ENCODE data around the gene CASKIN2. TPM values are rescaled to one million over a fixed set of nuclear protein-coding genes. Genes with fewer than 3 reads are reported as not detected.

The CASKIN2 gene
- total RNA-seq, 2 donors from 2014 or later: 2.9 to 5.4 TPM

- ATAC-seq (replicated peaks): no peak
- peak overlapping the region; percentile 15 for H3K27ac Mint-ChIP-seq
- H3K9me3 Mint-ChIP-seq: no peaks in the 10 kb centered on the region
- H3K27me3 Mint-ChIP-seq: no peaks in the 10 kb centered on the region
- peaks cover 51% of the 10 kb centered on the region for H3K36me3 Mint-ChIP-seq (ENCODE audit: low read depth)
- peak overlapping the region; percentile 68 for H3K4me3 Mint-ChIP-seq
- H3K4me1 Mint-ChIP-seq: peaks cover 15% of the 10 kb centered on the region
Observed at GRCh38 chr17:75518201-75518600, 2.9 kb upstream of the CASKIN2 start.

- no peaks in the 10 kb centered on the region for H3K9me3 Mint-ChIP-seq
- no peaks in the 10 kb centered on the region for H3K27me3 Mint-ChIP-seq
- peak overlapping the region; percentile 68 for H3K4me3 Mint-ChIP-seq
- ATAC-seq (replicated peaks): no peak
- H3K36me3 Mint-ChIP-seq (ENCODE audit: low read depth): peaks cover 43% of the 10 kb centered on the region
- H3K27ac Mint-ChIP-seq: peak overlapping the region; percentile 15
- H3K4me1 Mint-ChIP-seq: peaks cover 15% of the 10 kb centered on the region
Observed at GRCh38 chr17:75517297-75517865, 2.0 kb upstream of the CASKIN2 start.

GRCh38 chr17:75516619-75517296, 1.4 kb upstream of the CASKIN2 start:
- Mint-ChIP-seq H3K27me3 (no peaks in the 10 kb centered on the region), H3K9me3 (no peaks in the 10 kb centered on the region), H3K4me1 (peaks cover 15% of the 10 kb centered on the region), H3K4me3 (peak overlapping the region; percentile 68), H3K27ac (peak overlapping the region; percentile 15), H3K36me3 (ENCODE audit: low read depth) (peaks cover 38% of the 10 kb centered on the region)
- ATAC-seq (replicated peaks): peak; percentile 21

GRCh38 chr17:75516255-75516618, 900 bp upstream of the CASKIN2 start, which contains the start of gene TSEN54:
TSEN54 (plus strand) TSS chr17:75516528; CDS start chr17:75516561, 33 bp downstream.
- Mint-ChIP-seq H3K36me3 (ENCODE audit: low read depth) (peaks cover 36% of the 10 kb centered on the region), H3K4me1 (peaks cover 15% of the 10 kb centered on the region), H3K9me3 (no peaks in the 10 kb centered on the region), H3K27me3 (no peaks in the 10 kb centered on the region), H3K27ac (peak within 1 kb of the TSS; percentile 15), H3K4me3 (peak within 1 kb of the TSS; percentile 68)
- peak; percentile 93 for ATAC-seq (replicated peaks)

- Mint-ChIP-seq H3K4me3 (peak overlapping the region; percentile 68), H3K27ac (no peak overlapping the region), H3K36me3 (ENCODE audit: low read depth) (peaks cover 27% of the 10 kb centered on the region), H3K27me3 (no peaks in the 10 kb centered on the region), H3K4me1 (peaks cover 15% of the 10 kb centered on the region), H3K9me3 (no peaks in the 10 kb centered on the region)
- peak; percentile 0 for ATAC-seq (replicated peaks)
Observed at GRCh38 chr17:75514919-75515495, 330 bp downstream of the CASKIN2 start.

GRCh38 chr17:75514299-75514918, 928 bp downstream of the CASKIN2 start:
- Mint-ChIP-seq H3K36me3 (ENCODE audit: low read depth) (peaks cover 21% of the 10 kb centered on the region), H3K4me1 (peaks cover 15% of the 10 kb centered on the region), H3K9me3 (no peaks in the 10 kb centered on the region), H3K27me3 (no peaks in the 10 kb centered on the region), H3K4me3 (peak overlapping the region; percentile 10), H3K27ac (no peak overlapping the region)
- no peak for ATAC-seq (replicated peaks)

- Mint-ChIP-seq H3K36me3 (ENCODE audit: low read depth) (peaks cover 13% of the 10 kb centered on the region), H3K4me1 (peaks cover 13% of the 10 kb centered on the region), H3K27ac (no peak overlapping the region), H3K4me3 (peak overlapping the region; percentile 10), H3K9me3 (no peaks in the 10 kb centered on the region), H3K27me3 (no peaks in the 10 kb centered on the region)
- no peak for ATAC-seq (replicated peaks)
Observed at GRCh38 chr17:75513641-75514000, 1.7 kb downstream of the CASKIN2 start.

- Mint-ChIP-seq H3K4me3 (peak overlapping the region; percentile 10), H3K36me3 (ENCODE audit: low read depth) (peaks cover 7% of the 10 kb centered on the region), H3K27ac (no peak overlapping the region), H3K27me3 (no peaks in the 10 kb centered on the region), H3K9me3 (no peaks in the 10 kb centered on the region), H3K4me1 (peaks cover 7% of the 10 kb centered on the region)
- ATAC-seq (replicated peaks): no peak
Observed at GRCh38 chr17:75512926-75513640, 2.3 kb downstream of the CASKIN2 start.

GRCh38 chr17:75511610-75512575, 3.4 kb downstream of the CASKIN2 start:
- H3K36me3 Mint-ChIP-seq (ENCODE audit: low read depth): no peaks in the 10 kb centered on the region
- H3K4me1 Mint-ChIP-seq: no peaks in the 10 kb centered on the region
- ATAC-seq (replicated peaks): no peak
- no peak overlapping the region for H3K4me3 Mint-ChIP-seq
- H3K27ac Mint-ChIP-seq: no peak overlapping the region
- H3K9me3 Mint-ChIP-seq: no peaks in the 10 kb centered on the region
- H3K27me3 Mint-ChIP-seq: no peaks in the 10 kb centered on the region

GRCh38 chr17:75511270-75511609, 4.1 kb downstream of the CASKIN2 start:
- Mint-ChIP-seq H3K9me3 (no peaks in the 10 kb centered on the region), H3K27ac (no peak overlapping the region), H3K36me3 (ENCODE audit: low read depth) (no peaks in the 10 kb centered on the region), H3K4me1 (no peaks in the 10 kb centered on the region), H3K4me3 (no peak overlapping the region), H3K27me3 (no peaks in the 10 kb centered on the region)
- no peak for ATAC-seq (replicated peaks)

GRCh38 chr17:75509528-75510258, 5.6 kb downstream of the CASKIN2 start:
- Mint-ChIP-seq H3K4me1 (no peaks in the 10 kb centered on the region), H3K27ac (no peak overlapping the region), H3K36me3 (ENCODE audit: low read depth) (no peaks in the 10 kb centered on the region), H3K4me3 (no peak overlapping the region), H3K9me3 (no peaks in the 10 kb centered on the region), H3K27me3 (no peaks in the 10 kb centered on the region)
- no peak for ATAC-seq (replicated peaks)

- no peaks in the 10 kb centered on the region for H3K9me3 Mint-ChIP-seq
- ATAC-seq (replicated peaks): no peak
- no peak overlapping the region for H3K27ac Mint-ChIP-seq
- H3K4me1 Mint-ChIP-seq: no peaks in the 10 kb centered on the region
- no peaks in the 10 kb centered on the region for H3K36me3 Mint-ChIP-seq (ENCODE audit: low read depth)
- no peaks in the 10 kb centered on the region for H3K27me3 Mint-ChIP-seq
- no peak overlapping the region for H3K4me3 Mint-ChIP-seq
Observed at GRCh38 chr17:75508931-75509361, 6.4 kb downstream of the CASKIN2 start.
